HepG2 (cell line): ENCODE data around the gene TERC. TPM values are rescaled to one million over a fixed set of nuclear protein-coding genes. Genes with fewer than 3 reads are reported as not detected.

Experiments
- DRAP1 ChIP-seq: IDR thresholded peaks from 2 replicates; pipeline ENCODE4 v1.6.1; 2016; ENCODE audit warnings: missing genetic modification reagents, missing compliant biosample characterization
- ETV5 ChIP-seq: IDR thresholded peaks from 2 replicates; pipeline ENCODE4 v1.6.1; 2018; ENCODE audit warnings: missing biosample characterization, missing genetic modification reagents, inconsistent platforms, borderline replicate concordance
- GATAD2A ChIP-seq: IDR thresholded peaks from 2 replicates; pipeline ENCODE4 v1.6.1; 2016
- GPN1 ChIP-seq: sonication (generic); formaldehyde crosslinking; IDR thresholded peaks from 2 replicates; pipeline ENCODE4 v1.5.1; 2020; ENCODE audit warnings: missing genetic modification reagents, borderline replicate concordance
- KDM3A ChIP-seq: IDR thresholded peaks from 2 replicates; pipeline ENCODE4 v1.6.1; 2018; ENCODE audit warnings: low read depth, missing compliant biosample characterization
- MAX ChIP-seq: IDR thresholded peaks from 2 replicates; pipeline ENCODE4 v1.6.1; 2012; ENCODE audit warnings: inconsistent platforms
- NFRKB ChIP-seq: fragments of 450-650 bp; IDR thresholded peaks from 2 replicates; pipeline ENCODE4 v1.6.1; 2017
- PCBP1 ChIP-seq: fragments of 200-400 bp; formaldehyde crosslinking; IDR thresholded peaks from 2 replicates; pipeline ENCODE4 v1.6.1; 2017; ENCODE audit warnings: mild to moderate bottlenecking, low read depth, low read length, borderline replicate concordance
- PHF8 ChIP-seq: sonication (generic); formaldehyde crosslinking; IDR thresholded peaks from 2 replicates; pipeline ENCODE4 v1.5.0; 2020; ENCODE audit warnings: missing genetic modification reagents
- POLR2A ChIP-seq, 2 experiments: IDR thresholded peaks; 2 replicates each; pipeline ENCODE4 v1.6.1; 2011; ENCODE audit warnings: low read depth in 2 of 2, low read length in 2 of 2, mild to moderate bottlenecking in 1 of 2, moderate library complexity in 1 of 2; ENCODE audit not compliant: insufficient read depth in 1 of 2
- RFX1 ChIP-seq: fragments of 450-650 bp; IDR thresholded peaks from 2 replicates; pipeline ENCODE4 v1.6.1; 2017
- RFXAP ChIP-seq: sonication (generic); formaldehyde crosslinking; IDR thresholded peaks from 2 replicates; pipeline ENCODE4 v1.4.0; 2020; ENCODE audit warnings: missing genetic modification reagents, borderline replicate concordance
- YEATS2 ChIP-seq: sonication (generic); formaldehyde crosslinking; IDR thresholded peaks from 2 replicates; pipeline ENCODE4 v1.4.0; 2020; ENCODE audit warnings: missing genetic modification reagents, borderline replicate concordance
- YEATS4 ChIP-seq: sonication (generic); formaldehyde crosslinking; IDR thresholded peaks from 2 replicates; pipeline ENCODE4 v1.4.0; 2020; ENCODE audit warnings: missing genetic modification reagents, borderline replicate concordance
- ZKSCAN8 ChIP-seq: IDR thresholded peaks from 2 replicates; pipeline ENCODE4 v1.6.1; 2016; ENCODE audit warnings: borderline replicate concordance, missing genetic modification reagents, missing compliant biosample characterization
- ZNF563 ChIP-seq: sonication (generic); formaldehyde crosslinking; IDR thresholded peaks from 2 replicates; pipeline ENCODE4 v1.8.0; 2022; ENCODE audit warnings: mild to moderate bottlenecking, moderate library complexity, missing genetic modification reagents
- ZNF570 ChIP-seq: sonication (generic); formaldehyde crosslinking; IDR thresholded peaks from 2 replicates; pipeline ENCODE4 v1.4.0; 2020; ENCODE audit warnings: mild to moderate bottlenecking, missing genetic modification reagents, borderline replicate concordance
- ZNF788 ChIP-seq: sonication (generic); formaldehyde crosslinking; IDR thresholded peaks from 2 replicates; pipeline ENCODE4 v1.5.0; 2020; ENCODE audit warnings: mild to moderate bottlenecking, missing genetic modification reagents, borderline replicate concordance
- polyA plus RNA-seq, 8 experiments: library from polyadenylated mRNA; depleted of rRNA in 3 of 8; stranded (reverse) in 7 of 8; unstranded in 1 of 8; fragments of >200 nt; fragmentation: Illumina TruSeq in 4 of 8; extraction: Trizol in 4 of 8; gene quantifications; 2 replicates each; pipeline versions ENCODE4 v1.2.1 to v1.2.3, GENCODE V29; 2011 to 2016; ENCODE audit warnings: low read depth in 4 of 8, missing spikeins in 1 of 8, mixed read lengths in 1 of 8; ENCODE audit not compliant: insufficient read depth in 1 of 8
- total RNA-seq, 5 experiments: library from RNA; depleted of rRNA; stranded (reverse); fragments of >200 nt; fragmentation: Illumina TruSeq; extraction: Trizol; gene quantifications; 2 replicates each; pipeline ENCODE4 v1.2.3, GENCODE V29; 2016; ENCODE audit warnings: low read depth in 1 of 5
- TF ChIP-seq, protein P1 (sequence below): IDR thresholded peaks from 2 replicates; pipeline ENCODE4 v1.6.1; 2012; ENCODE audit warnings: low read length, improper control_type of control experiment
- TF ChIP-seq, protein P2 (sequence below): fragments of 450-650 bp; IDR thresholded peaks from 2 replicates; pipeline ENCODE4 v1.6.1; 2017
- TF ChIP-seq, protein P3 (sequence below): sonication (generic); formaldehyde crosslinking; IDR thresholded peaks from 2 replicates; pipeline ENCODE4 v1.8.0; 2022; ENCODE audit warnings: missing genetic modification reagents, low read depth, mild to moderate bottlenecking, borderline replicate concordance
- TF ChIP-seq, protein P4 (sequence below): sonication (generic); formaldehyde crosslinking; IDR thresholded peaks from 2 replicates; pipeline ENCODE4 v1.4.0; 2020; ENCODE audit warnings: missing genetic modification reagents

TERC gene
- total and polyA plus RNA-seq, 2 of the 13 experiments (the other 11 are each of a cell fraction or from before 2014, with no cell fraction given) = 1.3 to 74.6 TPM

- TF ChIP-seq YEATS2 (peak; percentile 59; the same call in 1 of the 2 replicates), DRAP1 (CRISPR knock-in tag) (peak; percentile 98), NFRKB (no peak), YEATS4 (CRISPR knock-in tag) (0 out of 2 replicates have a peak, but pooled peaks have one; percentile 32), RFX1 (no peak), ETV5 (CRISPR knock-in tag) (peak; percentile 60; the same call in 1 of the 2 replicates), MAX (peak; percentile 39; the same call in 1 of the 2 replicates), PHF8 (peak; percentile 75), POLR2A (IDR thresholded peaks at IDR 0.05; ENCODE audit: insufficient read depth in 1 of 2, low read depth in 2 of 2, low read length in 2 of 2) (peak; percentile 82 to 96), GATAD2A (CRISPR knock-in tag) (peak; percentile 37), PCBP1 (0 out of 2 replicates have a peak, but pooled peaks have one; percentile 60), ZNF570 (CRISPR knock-in tag) (no peak), KDM3A (CRISPR knock-in tag) (no peak), GPN1 (no peak), ZNF788 (CRISPR knock-in tag) (no peak), ZKSCAN8 (CRISPR knock-in tag) (no peak), ZNF563 (CRISPR knock-in tag) (0 out of 2 replicates have a peak, but pooled peaks have one; percentile 41), RFXAP (no peak)
- TF ChIP-seq, protein P1, sequence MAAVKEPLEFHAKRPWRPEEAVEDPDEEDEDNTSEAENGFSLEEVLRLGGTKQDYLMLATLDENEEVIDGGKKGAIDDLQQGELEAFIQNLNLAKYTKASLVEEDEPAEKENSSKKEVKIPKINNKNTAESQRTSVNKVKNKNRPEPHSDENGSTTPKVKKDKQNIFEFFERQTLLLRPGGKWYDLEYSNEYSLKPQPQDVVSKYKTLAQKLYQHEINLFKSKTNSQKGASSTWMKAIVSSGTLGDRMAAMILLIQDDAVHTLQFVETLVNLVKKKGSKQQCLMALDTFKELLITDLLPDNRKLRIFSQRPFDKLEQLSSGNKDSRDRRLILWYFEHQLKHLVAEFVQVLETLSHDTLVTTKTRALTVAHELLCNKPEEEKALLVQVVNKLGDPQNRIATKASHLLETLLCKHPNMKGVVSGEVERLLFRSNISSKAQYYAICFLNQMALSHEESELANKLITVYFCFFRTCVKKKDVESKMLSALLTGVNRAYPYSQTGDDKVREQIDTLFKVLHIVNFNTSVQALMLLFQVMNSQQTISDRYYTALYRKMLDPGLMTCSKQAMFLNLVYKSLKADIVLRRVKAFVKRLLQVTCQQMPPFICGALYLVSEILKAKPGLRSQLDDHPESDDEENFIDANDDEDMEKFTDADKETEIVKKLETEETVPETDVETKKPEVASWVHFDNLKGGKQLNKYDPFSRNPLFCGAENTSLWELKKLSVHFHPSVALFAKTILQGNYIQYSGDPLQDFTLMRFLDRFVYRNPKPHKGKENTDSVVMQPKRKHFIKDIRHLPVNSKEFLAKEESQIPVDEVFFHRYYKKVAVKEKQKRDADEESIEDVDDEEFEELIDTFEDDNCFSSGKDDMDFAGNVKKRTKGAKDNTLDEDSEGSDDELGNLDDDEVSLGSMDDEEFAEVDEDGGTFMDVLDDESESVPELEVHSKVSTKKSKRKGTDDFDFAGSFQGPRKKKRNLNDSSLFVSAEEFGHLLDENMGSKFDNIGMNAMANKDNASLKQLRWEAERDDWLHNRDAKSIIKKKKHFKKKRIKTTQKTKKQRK = no peak
- TF ChIP-seq, protein P2, sequence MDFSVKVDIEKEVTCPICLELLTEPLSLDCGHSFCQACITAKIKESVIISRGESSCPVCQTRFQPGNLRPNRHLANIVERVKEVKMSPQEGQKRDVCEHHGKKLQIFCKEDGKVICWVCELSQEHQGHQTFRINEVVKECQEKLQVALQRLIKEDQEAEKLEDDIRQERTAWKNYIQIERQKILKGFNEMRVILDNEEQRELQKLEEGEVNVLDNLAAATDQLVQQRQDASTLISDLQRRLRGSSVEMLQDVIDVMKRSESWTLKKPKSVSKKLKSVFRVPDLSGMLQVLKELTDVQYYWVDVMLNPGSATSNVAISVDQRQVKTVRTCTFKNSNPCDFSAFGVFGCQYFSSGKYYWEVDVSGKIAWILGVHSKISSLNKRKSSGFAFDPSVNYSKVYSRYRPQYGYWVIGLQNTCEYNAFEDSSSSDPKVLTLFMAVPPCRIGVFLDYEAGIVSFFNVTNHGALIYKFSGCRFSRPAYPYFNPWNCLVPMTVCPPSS = no peak
- TF ChIP-seq, protein P3, sequence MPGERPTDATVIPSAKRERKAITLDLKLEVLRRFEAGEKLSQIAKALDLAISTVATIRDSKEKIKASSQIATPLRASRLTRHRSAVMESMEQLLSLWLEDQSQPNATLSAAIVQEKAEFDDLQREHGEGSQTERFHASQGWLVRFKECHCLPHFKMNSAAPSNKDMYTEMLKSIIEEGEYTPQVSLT (CRISPR knock-in tag) = no peak
- TF ChIP-seq, protein P4, sequence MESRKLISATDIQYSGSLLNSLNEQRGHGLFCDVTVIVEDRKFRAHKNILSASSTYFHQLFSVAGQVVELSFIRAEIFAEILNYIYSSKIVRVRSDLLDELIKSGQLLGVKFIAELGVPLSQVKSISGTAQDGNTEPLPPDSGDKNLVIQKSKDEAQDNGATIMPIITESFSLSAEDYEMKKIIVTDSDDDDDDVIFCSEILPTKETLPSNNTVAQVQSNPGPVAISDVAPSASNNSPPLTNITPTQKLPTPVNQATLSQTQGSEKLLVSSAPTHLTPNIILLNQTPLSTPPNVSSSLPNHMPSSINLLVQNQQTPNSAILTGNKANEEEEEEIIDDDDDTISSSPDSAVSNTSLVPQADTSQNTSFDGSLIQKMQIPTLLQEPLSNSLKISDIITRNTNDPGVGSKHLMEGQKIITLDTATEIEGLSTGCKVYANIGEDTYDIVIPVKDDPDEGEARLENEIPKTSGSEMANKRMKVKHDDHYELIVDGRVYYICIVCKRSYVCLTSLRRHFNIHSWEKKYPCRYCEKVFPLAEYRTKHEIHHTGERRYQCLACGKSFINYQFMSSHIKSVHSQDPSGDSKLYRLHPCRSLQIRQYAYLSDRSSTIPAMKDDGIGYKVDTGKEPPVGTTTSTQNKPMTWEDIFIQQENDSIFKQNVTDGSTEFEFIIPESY (CRISPR knock-in tag) = 0 out of 2 replicates have a peak, but pooled peaks have one; percentile 12
Measured at GRCh38 chr3:169764882-169765612, at the start of gene TERC (continued).
